A549 (cell line): ENCODE results near the gene SRPX2.

Experiments
- CHD4 ChIP-seq: fragments of 200-600 bp; sonication (generic); IDR thresholded peaks from 2 replicates; pipeline ENCODE4 v1.6.1; 2016; ENCODE audit warnings: antibody characterized with exemption, mild to moderate bottlenecking, borderline replicate concordance
- CTCF ChIP-seq: fragments of >200 bp; sonication (Bioruptor Twin); formaldehyde crosslinking; IDR thresholded peaks from 3 replicates; pipeline ENCODE4 v1.5.1; 2016
- EHMT2 ChIP-seq: fragments of 200-600 bp; sonication (generic); IDR thresholded peaks from 2 replicates; pipeline ENCODE4 v1.6.1; 2016; ENCODE audit warnings: antibody characterized with exemption, low read depth, mild to moderate bottlenecking, moderate library complexity
- EP300 ChIP-seq, 2 experiments: fragments of >200 bp; sonication (Bioruptor Twin); formaldehyde crosslinking; IDR thresholded peaks; 2 replicates in 1 of 2; 3 replicates in 1 of 2; pipeline ENCODE4 v1.6.1; 2016 to 2017
- ESRRA ChIP-seq: fragments of 150-350 bp; IDR thresholded peaks from 2 replicates; pipeline ENCODE4 v1.6.1; 2014; ENCODE audit warnings: mild to moderate bottlenecking, low read length, borderline replicate concordance
- GATA3 ChIP-seq: IDR thresholded peaks from 2 replicates; pipeline ENCODE4 v1.6.1; 2012; ENCODE audit warnings: borderline replicate concordance
- RCOR1 ChIP-seq: fragments of 150-350 bp; IDR thresholded peaks from 2 replicates; pipeline ENCODE4 v1.6.1; 2014; ENCODE audit warnings: antibody characterized with exemption, low read length, low read depth
- SMC3 ChIP-seq: fragments of >200 bp; sonication (Bioruptor Twin); formaldehyde crosslinking; IDR thresholded peaks from 3 replicates; pipeline ENCODE4 v1.6.1; 2018; ENCODE audit warnings: inconsistent platforms
- USF2 ChIP-seq: fragments of 450-650 bp; IDR thresholded peaks from 2 replicates; pipeline ENCODE4 v1.6.1; 2014; ENCODE audit warnings: antibody characterized with exemption
- ZC3H11A ChIP-seq: fragments of 450-650 bp; IDR thresholded peaks from 2 replicates; pipeline ENCODE4 v1.6.1; 2014; ENCODE audit warnings: antibody characterized with exemption, mild to moderate bottlenecking
- ZSCAN20 ChIP-seq: fragments of 250-450 bp; sonication (Bioruptor Pico); IDR thresholded peaks from 2 replicates; pipeline ENCODE4 v1.8.0; 2022; ENCODE audit warnings: mild to moderate bottlenecking, moderate library complexity

- no peak for TF ChIP-seq ESRRA
- no peak for TF ChIP-seq CTCF
- no peak for TF ChIP-seq ZC3H11A
- TF ChIP-seq EP300 (IDR thresholded peaks at IDR 0.05), result no peak
- no peak for TF ChIP-seq ZSCAN20
- TF ChIP-seq GATA3, result no peak
- TF ChIP-seq CHD4, result no peak
- TF ChIP-seq RCOR1, result no peak
- TF ChIP-seq USF2, result no peak
- TF ChIP-seq EHMT2, result no peak
- no peak for TF ChIP-seq SMC3
Observed at GRCh38 chrX:100625985-100626491, 18.0 kb upstream of the SRPX2 start.
